PFSK-1 (cell line): ENCODE measurements around the gene MBTPS1.

Experiments used
- FOXP2 ChIP-seq: optimal IDR thresholded peaks from 2 replicates; pipeline ENCODE3; 2011; ENCODE audit warnings: borderline replicate concordance, control low read depth, inconsistent platforms; ENCODE audit not compliant: insufficient read depth; ENCODE audit errors: extremely low read length, extremely low read depth
- POLR2AphosphoS5 ChIP-seq: IDR thresholded peaks from 2 replicates; pipeline ENCODE4 v1.6.1; 2012; ENCODE audit warnings: low read depth, mild to moderate bottlenecking, control low read depth, low read length, moderate library complexity
- SIN3A ChIP-seq: IDR thresholded peaks from 2 replicates; pipeline ENCODE4 v1.6.1; 2012; ENCODE audit warnings: mild to moderate bottlenecking, low read length, moderate library complexity, borderline replicate concordance; ENCODE audit not compliant: insufficient read depth
- TAF1 ChIP-seq: IDR thresholded peaks from 2 replicates; pipeline ENCODE4 v1.6.1; 2012; ENCODE audit warnings: low read length, control low read depth, borderline replicate concordance; ENCODE audit not compliant: insufficient read depth
- TF ChIP-seq, protein P1 (sequence below), 2 experiments: IDR thresholded peaks; 2 replicates each; pipeline versions ENCODE4 v1.6.1 to v1.8.0; 2011 to 2012; ENCODE audit warnings: low read depth in 2 of 2, low read length in 2 of 2, control low read depth in 1 of 2, inconsistent platforms in 1 of 2, mild to moderate bottlenecking in 1 of 2, moderate library complexity in 1 of 2; ENCODE audit not compliant: insufficient read depth in 1 of 2

The MBTPS1 gene

DNA sequence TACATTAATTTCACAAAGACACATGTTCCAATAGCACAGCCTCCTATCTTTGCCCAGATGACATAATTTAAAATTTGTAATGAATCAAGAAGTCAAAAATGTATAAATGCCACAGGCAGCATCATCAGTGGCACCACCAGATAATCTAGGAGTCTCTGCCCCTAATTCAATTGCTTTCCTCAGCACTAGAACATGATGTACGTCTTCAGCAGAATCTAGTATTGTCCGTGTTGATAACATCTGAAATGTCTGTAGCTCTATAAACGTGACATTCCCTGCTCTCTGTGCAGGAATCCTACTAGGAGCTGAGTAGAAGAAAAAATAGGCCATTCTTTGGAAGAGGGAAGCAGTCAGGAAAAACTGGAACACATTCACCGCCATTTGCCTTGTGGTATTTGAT lies 52.8 kb downstream of the MBTPS1 start:
- no peak for TF ChIP-seq SIN3A
- TF ChIP-seq FOXP2 = no peak
- TF ChIP-seq, protein P1, sequence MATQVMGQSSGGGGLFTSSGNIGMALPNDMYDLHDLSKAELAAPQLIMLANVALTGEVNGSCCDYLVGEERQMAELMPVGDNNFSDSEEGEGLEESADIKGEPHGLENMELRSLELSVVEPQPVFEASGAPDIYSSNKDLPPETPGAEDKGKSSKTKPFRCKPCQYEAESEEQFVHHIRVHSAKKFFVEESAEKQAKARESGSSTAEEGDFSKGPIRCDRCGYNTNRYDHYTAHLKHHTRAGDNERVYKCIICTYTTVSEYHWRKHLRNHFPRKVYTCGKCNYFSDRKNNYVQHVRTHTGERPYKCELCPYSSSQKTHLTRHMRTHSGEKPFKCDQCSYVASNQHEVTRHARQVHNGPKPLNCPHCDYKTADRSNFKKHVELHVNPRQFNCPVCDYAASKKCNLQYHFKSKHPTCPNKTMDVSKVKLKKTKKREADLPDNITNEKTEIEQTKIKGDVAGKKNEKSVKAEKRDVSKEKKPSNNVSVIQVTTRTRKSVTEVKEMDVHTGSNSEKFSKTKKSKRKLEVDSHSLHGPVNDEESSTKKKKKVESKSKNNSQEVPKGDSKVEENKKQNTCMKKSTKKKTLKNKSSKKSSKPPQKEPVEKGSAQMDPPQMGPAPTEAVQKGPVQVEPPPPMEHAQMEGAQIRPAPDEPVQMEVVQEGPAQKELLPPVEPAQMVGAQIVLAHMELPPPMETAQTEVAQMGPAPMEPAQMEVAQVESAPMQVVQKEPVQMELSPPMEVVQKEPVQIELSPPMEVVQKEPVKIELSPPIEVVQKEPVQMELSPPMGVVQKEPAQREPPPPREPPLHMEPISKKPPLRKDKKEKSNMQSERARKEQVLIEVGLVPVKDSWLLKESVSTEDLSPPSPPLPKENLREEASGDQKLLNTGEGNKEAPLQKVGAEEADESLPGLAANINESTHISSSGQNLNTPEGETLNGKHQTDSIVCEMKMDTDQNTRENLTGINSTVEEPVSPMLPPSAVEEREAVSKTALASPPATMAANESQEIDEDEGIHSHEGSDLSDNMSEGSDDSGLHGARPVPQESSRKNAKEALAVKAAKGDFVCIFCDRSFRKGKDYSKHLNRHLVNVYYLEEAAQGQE (IDR thresholded peaks at IDR 0.05; ENCODE audit: insufficient read depth in 1 of 2, low read depth in 2 of 2, low read length in 2 of 2) = no peak
- TF ChIP-seq POLR2AphosphoS5 = no peak
- TF ChIP-seq TAF1 = no peak

DNA sequence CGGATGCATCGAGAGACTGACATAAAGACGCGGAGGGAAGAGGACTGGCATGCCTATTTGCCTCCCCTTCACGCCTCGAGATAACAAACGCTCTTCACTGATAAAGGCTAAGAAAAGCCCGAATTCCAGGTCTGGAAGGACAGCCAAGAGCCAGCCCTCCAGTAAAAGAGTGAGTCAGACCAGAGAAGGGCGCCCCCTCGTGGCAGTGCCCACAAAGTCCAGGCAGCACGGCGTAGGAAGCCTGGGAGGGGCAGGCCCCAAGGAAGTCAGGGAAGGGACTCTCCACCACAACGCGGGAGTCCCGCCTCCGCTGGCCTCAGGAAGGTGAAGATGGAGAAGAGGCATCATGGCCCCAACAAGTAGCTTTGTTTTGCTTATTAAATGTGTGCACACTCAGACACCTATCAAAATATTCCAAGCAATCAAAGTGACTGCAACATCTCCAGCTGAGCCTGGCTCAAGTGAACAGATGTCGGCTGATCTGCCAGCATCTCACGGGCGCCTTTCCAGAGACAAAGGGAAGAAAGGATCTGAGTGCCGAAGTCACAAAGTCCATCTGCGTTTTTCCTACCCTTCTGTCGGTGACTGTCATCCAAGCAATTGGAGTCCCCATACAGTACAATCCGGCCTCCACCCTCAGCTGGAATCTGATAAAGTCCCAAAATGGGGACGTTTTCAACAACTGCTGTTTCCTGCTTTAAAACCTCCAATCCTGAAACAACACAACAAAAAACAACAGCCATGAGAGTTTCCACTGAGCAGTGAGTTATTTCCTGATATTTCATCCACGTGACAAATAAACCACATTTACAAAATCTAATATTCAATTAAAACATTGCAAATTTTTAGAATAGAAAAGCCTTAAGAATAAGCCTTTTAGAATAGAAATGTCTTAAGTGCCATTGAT lies 53.8 kb downstream of the MBTPS1 start:
- TF ChIP-seq POLR2AphosphoS5 (no peak), TAF1 (no peak), FOXP2 (no peak)

GRCh38 chr16:84061236-84061819 lies 55.4 kb downstream of the MBTPS1 start:
- no peak for TF ChIP-seq TAF1
- TF ChIP-seq, protein P1 (IDR thresholded peaks at IDR 0.05; ENCODE audit: insufficient read depth in 1 of 2, low read depth in 2 of 2, low read length in 2 of 2) = no peak
- TF ChIP-seq FOXP2 = no peak
- no peak for TF ChIP-seq SIN3A
- no peak for TF ChIP-seq POLR2AphosphoS5

- no peak for TF ChIP-seq FOXP2
- TF ChIP-seq, protein P1 (IDR thresholded peaks at IDR 0.05; ENCODE audit: insufficient read depth in 1 of 2, low read depth in 2 of 2, low read length in 2 of 2) = no peak
- no peak for TF ChIP-seq SIN3A
These were observed 56.5 kb downstream of the MBTPS1 start for GRCh38 chr16:84059946-84060901.

GRCh38 chr16:84059111-84059510 lies 57.6 kb downstream of the MBTPS1 start:
- TF ChIP-seq SIN3A = no peak
- TF ChIP-seq, protein P1 (IDR thresholded peaks at IDR 0.05; ENCODE audit: insufficient read depth in 1 of 2, low read depth in 2 of 2, low read length in 2 of 2) = no peak
- no peak for TF ChIP-seq POLR2AphosphoS5
- no peak for TF ChIP-seq FOXP2
- TF ChIP-seq TAF1 = no peak
